HG03378 (cell line): Measurements from ENCODE around the gene SAMD14.

ENCODE experiments used
- ATAC-seq: cut with Tn5 transposase; IDR thresholded peaks from one replicate; pipeline ENCODE4 v1.9.1; 2021; ENCODE audit warnings: mild to moderate bottlenecking, moderate library complexity; ENCODE audit not compliant: unreplicated experiment

SAMD14 gene

GRCh38 chr17:50113624-50114320 lies 16.2 kb downstream of the SAMD14 start:
- ATAC-seq = no peak

- no peak for ATAC-seq
Measured at GRCh38 chr17:50112694-50113093, 17.3 kb downstream of the SAMD14 start.

GRCh38 chr17:50111673-50112655 lies 18.0 kb downstream of the SAMD14 start:
- ATAC-seq = no peak

DNA sequence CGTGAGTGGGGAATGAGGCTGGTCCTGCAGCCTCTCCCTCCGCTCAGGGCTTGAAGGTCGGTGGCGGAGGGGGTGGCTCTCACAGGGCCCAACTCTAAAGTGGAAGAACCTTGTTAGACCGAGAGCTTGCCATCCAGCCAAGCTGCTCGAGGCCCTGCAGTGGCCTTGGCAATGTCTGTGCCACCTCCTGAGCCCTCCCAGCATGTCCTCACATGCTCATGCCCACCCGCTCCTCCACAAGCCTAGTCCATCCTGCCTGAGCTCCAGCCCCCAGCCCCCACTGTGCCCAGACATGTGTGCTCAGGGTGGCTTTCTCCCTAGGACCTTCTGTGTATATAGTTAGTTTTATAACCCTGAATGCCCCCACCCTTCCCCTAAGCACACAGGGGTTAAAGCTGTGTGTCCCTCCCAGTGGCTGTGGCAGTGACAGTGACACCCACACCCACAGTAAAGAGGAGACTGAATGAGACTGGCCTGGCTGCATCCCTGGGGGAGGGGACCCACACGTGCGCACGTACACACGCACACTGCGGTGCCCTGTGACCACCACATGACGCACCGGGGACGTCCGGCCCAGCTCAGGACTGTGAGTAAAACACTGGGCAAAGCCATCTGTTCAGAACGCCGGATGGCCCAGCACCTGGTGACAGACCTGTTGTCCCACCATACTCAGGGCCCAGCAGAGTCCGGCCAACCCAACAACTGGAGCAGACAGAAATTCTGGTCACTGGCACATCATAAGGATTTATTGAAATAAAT lies 19.2 kb downstream of the SAMD14 start:
- no peak for ATAC-seq

DNA sequence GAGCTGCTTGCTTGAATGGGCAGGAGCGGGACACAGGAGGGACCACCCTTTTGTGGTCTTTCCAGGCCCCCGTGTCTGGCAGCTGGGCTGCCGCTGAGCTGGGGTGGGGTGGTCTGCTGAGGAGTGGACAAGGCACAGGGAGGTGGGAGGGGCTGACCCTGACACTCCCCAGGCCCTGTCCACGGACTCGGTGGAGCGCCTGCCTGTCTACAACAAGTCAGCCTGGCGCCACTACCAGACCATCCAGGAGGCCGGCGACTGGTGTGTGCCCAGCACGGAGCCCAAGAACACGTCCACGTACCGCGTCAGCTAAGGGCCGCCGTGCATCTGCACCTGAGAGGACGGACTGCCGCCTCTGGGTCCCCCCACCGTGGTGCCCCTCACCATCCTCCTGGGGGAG lies 20.2 kb downstream of the SAMD14 start:
- no peak for ATAC-seq

- no peak for ATAC-seq
Measured at GRCh38 chr17:50109207-50109606, 20.8 kb downstream of the SAMD14 start.

- no peak for ATAC-seq
Measured at GRCh38 chr17:50108556-50108955, 21.4 kb downstream of the SAMD14 start.

- ATAC-seq = no peak
Measured at GRCh38 chr17:50107790-50108414, 22.1 kb downstream of the SAMD14 start.

GRCh38 chr17:50106393-50107131 lies 23.4 kb downstream of the SAMD14 start:
- no peak for ATAC-seq

- ATAC-seq = no peak
Measured at GRCh38 chr17:50105811-50106210, 24.1 kb downstream of the SAMD14 start.

DNA sequence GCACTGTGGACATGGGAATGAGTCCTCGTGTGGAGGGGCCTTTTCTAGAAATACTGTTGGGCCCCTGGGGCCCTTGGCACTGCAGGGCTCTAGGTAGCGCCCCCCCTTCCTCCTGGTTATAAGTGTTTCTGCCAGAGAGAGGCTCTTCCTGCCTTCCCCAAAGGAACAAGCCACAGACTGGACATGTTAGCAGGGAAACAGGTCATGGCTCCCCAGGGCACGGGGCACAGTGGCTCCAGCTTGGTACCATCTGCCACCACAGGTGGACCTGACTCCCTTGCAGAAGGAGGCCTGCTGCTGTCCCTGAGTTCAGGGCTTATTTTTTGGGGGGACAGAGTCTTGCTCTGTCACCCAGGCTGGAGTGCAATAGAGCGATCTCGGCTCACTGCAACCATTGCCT lies 26.0 kb downstream of the SAMD14 start:
- no peak for ATAC-seq

- no peak for ATAC-seq
Measured at GRCh38 chr17:50103252-50103651, 26.7 kb downstream of the SAMD14 start.

GRCh38 chr17:50102164-50102991 lies 27.6 kb downstream of the SAMD14 start:
- no peak for ATAC-seq

DNA sequence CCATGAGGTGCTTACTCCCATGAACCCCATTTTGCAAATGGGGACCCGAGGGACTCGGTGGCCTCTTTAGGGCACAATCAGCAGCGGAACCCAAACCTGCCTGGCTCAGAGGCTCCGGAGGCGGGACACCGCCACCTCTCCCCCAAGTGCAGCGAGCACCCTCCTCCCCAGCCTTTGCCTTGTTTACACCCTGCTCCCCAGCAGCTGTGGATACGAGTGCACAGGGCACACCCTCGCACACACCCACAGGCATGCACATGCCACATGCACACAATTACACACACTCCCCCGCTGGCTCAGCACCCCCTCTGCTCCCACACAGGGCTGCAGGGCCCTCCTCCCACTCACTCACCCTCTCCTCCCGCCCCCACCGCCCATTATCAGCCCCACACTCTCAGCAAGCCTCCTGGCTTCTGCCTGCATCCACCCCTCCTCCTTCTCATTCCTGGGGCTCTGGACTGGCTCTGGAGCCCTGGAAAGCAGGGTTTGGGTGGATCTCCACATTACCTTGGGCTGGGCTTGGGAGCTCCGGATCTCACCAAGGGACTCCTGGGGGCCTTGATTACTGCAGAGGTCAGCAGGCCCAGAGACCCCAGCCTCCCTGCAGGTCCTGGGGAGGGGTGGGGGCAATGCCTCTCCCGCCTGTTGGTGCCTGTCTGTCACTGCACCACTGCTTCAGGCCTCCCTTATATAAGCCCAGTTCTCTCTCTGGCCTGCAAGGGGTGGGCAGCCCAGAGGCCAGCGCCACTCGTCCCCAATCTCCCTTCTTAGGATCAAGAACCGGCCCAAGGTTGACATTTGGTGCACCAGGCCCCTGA lies 28.4 kb downstream of the SAMD14 start:
- no peak for ATAC-seq

GRCh38 chr17:50100921-50101345 lies 29.0 kb downstream of the SAMD14 start:
- ATAC-seq = no peak

DNA sequence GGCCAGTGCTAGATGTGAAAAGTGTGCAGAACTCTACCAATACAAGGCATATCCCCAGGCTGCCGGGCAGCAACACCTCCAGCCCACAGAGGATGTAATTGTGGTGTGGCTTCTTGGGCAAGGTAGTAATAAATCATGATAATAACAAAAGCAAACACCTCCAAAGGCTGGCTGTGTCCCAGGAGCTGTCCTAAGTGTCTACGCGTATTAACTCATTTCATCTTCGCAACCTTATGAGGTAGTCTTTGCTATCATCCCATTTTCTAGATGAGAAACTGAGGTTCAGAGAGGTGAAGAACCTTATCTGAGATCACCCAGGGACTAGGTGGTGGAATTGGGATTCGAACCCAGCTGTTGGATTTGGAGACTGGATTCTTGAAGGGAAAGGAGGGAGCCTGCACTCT lies 29.5 kb downstream of the SAMD14 start:
- ATAC-seq = no peak

DNA sequence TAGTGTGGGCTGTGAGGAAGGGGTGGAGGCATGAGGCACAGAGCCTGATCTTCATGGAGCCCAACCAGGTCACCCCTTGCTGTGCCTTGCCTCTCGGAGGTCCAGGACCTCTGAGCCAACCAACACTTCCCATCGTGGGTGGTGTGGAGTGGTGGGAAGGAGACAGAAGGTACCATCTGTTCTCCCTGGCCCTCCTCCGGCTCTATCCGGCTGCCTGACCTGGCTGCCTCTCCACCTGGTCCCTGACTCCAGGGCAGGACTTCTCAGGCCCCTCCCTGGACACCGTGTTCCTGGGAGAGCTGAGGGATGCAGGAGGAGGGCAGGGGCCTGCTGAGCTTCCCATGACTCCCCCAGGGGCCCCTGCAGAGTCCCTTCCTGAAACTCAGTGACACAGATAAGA lies 31.0 kb downstream of the SAMD14 start:
- ATAC-seq = no peak

GRCh38 chr17:50098583-50098982 lies 31.4 kb downstream of the SAMD14 start:
- ATAC-seq = no peak
